HL-60/S4 treated with phorbol 12-myristate 13-acetate at 8.2 ng/mL for 4 days and 3 days (cell line): ENCODE data around the gene MAPRE3.

Experiments
- in situ Hi-C: fragments of 300-500 bp; cut with MboI; formaldehyde crosslinking; loops from 2 replicates; pipeline ENCODE4 v1.15.0; 2022; ENCODE audit warnings: low sequenced_read_pairs

The MAPRE3 gene

DNA sequence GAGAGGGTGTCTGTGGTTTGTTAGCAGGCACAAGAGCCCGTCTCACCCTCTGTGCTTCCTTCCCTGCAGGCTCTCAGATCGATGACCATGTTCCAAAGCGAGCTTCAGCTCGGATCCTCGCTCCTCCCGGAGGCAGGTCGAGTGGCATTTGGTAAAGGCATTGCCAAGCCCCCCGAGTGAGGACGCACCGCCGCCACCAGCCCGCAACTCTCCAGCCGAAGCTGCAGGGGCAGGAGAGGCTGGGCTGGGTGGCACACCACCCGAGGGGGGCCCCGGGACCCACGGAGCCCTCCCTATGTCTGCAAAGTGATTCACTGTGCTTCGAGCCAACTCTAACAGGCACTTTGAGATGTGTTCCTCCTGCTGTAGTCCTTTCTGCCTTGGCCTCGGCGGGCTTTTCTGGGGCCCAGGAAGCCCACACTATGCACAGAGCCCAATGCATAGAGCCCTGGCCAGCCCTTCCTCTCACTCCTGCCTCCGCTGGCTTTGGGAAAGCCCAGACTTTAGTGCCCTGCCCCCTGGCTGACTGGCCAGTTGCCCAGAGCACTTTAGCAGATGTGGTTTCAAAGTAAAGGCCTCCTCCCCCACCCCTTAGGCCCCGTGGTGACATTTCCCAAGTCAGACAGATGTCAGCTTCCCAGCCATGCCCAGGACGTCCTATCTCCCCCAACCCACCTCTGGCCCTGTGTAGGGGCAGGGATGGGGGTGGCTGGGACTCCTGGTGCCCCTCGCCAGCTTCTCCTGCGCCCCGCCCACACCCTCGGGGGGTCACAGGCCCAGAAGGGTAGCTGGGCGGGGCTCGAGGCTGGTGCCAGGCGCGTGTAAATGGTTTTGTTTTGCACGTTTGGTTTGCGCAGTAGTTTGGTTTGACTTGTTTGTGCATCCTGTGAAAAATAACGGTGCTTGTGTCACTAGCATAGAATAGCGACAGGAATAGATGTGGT lies 23.3 kb upstream of the MAPRE3 start:
- in situ Hi-C loops = loop anchor here (25.0 kb wide), 1 partner anchor 110 kb away; the partner anchor contains the start of gene DPYSL5

DNA sequence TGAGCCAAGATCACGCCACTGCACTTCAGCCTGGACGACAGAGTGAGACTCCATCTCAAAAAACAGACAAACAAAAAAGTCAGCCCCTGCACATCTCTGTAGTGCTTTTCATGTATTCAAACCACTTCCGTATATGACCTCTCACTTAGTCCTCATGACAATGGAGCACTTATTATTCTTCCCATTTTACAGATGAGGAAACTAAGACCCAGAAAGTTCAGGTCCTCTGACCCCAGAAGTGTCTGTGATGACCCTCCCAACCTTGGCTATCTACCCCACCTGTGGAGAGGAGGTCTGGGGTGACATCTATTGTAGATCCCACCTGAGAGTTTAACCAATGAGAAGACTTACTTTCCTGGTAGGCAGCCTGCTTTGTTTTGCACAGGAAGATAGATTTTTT lies 21.6 kb upstream of the MAPRE3 start:
- in situ Hi-C loops = loop anchor here (25.0 kb wide), 1 partner anchor 111 kb away; the partner anchor contains the start of gene DPYSL5

DNA sequence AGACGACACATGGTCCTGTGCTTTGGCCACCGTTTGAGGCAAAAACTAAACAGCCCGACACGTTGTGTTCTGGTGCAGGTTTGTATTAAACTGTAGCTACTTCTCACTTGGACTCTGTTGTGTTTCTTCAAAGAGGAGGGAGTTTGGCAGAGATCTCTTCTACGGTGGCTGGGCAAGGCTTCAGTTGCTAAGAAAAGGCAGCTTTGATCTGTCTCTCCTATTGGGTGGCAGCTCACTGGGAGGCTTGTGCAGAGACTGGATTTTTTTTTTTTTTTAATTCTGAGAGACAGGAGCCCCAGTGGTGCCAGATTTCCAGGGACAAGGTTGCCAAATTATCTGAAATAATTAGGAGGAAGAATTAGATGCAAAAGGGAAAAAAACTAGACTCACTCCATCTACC lies 20.2 kb upstream of the MAPRE3 start:
- in situ Hi-C loops = no loop called here

DNA sequence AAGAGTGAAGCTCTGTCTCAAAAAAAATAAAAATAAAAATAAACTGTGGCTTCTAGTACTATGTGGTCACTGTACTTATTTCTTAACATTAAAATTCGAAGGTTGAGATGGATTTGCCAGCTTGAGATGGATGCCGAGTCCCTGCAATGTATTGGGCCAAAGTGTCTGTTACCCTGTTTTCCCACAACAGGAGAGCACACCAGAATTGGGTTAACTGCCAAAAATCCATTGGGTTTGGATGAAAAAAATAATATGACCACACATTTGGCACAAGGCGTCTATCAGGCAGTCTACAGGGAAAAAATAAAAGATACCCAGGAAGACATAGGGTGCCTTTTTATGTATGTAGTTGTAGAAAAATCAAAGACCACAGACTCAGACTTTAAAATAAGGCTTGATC lies 19.2 kb upstream of the MAPRE3 start:
- in situ Hi-C loops = no loop called here

DNA sequence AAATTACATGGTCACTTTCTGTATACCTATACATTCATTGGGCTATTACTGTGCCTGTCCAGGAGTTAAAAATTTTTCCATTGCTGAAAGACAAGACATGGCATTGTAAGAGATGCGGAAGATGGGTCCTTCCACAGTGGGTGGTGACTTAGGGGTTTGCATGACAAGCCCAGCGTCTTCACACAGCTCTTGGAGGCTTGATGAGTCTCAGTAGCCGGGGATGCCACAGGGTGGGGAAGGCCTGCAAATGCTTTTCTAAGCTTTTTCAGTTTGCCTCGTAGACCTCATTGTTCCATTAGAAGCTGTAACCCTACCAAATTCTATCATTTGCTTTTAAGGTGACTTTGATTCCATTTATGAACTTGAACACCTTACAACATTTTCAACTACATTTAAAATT lies 18.1 kb upstream of the MAPRE3 start:
- in situ Hi-C loops = no loop called here

DNA sequence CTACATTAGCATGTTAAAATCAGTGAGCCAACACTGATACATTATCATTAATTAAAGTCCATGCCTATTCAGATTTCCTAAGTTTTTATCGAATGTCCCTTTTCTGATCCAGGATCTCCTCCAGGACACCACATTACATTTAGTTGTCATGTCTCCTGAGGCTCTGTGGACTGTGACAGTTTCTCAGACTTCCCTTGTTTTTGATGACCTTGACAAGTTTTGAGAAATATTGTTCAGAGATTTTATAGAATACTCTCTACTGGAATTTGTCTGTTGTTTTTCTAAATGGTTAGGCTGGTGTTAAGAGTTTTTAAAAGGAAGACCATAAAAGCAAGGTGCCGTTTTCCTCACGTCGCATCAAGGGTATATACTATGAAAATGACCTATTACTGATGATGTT lies 16.3 kb upstream of the MAPRE3 start:
- in situ Hi-C loops = no loop called here

DNA sequence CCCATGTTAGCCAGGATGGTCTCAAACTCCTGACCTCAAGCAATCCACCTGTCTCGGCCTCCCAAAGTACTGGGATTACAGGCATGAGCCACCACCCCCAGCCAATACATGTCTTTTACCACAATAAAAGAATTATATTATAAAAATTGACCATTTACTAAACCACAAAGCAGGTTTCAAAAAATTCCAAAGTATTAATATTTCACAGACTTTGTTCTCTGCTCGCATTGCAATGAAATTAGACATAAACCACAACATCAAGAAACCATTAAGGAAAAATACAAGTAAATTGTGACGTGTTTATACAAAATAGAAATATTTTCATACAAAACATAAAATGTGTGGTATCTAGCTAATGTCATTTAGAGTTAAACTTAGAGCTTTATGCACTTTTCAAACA lies 13.4 kb upstream of the MAPRE3 start:
- in situ Hi-C loops = no loop called here

DNA sequence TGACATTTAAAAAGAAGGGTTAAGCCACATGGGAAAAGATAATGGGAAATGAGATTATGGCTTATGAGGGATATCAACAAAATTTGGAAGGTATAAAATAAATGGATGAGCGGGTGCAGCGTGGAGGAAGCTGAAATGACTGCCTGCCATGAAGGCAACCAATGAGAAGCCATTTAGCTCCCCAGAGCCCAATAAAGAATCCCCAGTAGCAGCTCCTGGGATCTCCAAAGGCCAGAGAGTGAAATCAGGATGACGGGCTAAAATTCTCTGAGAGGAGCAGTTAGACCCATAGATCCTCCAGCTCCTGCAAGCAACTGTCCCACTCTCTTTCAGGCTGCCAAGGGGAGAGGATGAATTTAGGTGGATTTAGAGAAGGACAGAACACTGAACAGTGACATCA lies 12.9 kb upstream of the MAPRE3 start:
- in situ Hi-C loops = no loop called here

DNA sequence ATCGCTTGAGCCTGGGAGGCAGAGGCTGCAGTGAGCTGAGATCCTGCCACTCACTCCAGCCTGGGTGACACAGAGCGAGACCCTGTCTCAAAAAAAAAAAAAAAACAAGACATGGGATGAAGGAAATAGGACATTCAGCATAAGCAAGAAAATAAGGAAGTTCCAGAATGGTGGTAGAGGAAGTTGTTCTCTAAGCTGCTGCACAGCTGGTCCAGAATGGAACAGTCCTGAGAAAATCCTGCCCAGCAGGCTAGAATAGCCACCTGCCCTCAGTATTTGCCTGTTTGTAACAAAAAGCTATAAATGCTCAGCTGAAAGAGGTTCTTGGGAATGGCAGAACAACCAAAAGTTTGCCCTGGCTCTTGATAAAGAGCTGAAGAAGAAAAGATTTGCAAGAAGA lies 11.1 kb upstream of the MAPRE3 start:
- in situ Hi-C loops = no loop called here

DNA sequence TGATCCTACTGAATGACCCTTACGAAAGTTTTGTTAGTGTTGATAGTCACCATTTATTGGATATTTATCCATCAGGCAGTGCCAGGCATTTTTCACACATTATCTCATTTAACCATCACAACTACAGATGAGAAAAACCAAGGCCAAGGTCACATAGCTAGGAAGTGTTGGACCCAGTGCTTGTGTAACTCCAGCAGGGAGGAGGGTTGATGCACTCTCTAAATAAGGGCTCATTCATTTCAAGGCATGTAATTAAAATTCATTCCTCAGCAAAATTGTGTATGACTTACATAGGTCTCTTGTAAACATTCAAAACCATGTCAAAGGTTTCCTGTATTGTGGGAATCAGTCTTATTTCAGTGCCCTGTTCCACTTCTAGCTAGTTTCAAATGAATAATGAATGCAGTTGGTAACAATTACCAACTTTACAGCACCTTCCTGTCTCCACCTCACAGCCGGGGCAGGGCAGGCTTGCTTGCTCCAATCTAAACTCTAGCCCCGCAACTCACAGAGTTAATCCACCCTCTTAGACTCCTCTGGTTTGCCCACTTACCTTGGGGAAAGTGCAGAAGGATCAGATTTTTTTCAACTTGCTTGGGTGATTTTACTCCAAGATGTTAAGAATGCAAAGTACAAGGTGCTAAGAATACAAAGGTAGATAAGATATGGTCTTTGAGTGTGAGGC lies 5.8 kb upstream of the MAPRE3 start:
- in situ Hi-C loops = loop anchor here (10.0 kb wide), 1 partner anchor 50 kb away; no protein-coding TSS in a partner anchor

DNA sequence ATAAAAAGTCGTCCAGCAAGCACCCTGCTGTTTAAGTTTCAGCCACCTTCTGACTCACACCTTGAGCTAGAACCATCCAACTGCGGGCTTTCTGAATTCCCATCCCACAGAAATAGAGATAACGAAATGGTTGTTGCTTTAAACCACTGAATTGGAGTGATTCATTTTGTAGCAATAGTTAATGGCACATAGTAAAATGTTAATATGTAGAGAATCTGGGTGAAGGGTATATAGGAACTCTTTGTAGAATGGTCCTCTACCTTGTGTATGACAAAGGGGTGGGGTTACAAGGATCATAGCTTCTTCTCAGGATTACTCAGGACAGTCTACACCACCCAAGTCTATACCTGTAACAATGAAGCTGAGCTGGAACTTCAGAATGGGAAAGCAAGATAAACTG lies 2.4 kb upstream of the MAPRE3 start:
- in situ Hi-C loops = loop anchor here (10.0 kb wide), 1 partner anchor 47 kb away; no protein-coding TSS in a partner anchor

DNA sequence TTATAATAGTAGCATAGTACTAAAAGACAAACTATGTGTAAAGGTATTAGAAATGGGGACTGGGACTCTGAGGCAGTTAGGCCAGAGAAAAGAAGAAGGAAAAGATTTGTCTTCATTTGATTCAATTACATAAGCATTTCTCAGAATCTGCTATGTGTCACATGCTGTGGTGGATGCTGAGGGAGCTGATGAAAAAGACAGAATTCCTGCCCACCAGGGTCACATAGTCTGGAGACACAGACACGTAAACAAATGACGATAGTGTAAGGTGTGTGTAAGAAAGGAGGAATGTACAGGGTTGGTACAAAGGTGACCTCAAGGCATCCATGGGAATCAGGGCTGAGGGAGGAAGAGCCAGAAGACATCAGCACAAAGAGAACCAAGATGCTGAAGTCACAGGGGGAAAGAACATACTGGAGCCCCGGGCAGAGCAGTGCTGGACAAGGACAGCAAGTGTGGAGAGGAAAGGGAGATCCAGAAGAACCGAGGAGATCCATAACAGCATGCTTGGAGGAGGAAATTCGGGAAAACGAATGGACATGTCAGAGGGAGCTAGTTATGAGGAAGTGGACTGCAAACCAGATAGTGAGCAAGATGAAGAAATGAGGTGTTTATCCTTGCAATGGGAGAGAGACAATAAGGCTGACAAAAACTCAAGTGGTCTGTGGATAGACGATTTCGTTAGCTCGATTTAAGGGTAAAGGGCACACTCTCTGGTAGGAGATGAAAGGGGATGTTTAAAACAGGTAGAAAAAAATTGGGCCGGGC lies 1.2 kb upstream of the MAPRE3 start:
- in situ Hi-C loops = loop anchor here (10.0 kb wide), 1 partner anchor 46 kb away; no protein-coding TSS in a partner anchor

DNA sequence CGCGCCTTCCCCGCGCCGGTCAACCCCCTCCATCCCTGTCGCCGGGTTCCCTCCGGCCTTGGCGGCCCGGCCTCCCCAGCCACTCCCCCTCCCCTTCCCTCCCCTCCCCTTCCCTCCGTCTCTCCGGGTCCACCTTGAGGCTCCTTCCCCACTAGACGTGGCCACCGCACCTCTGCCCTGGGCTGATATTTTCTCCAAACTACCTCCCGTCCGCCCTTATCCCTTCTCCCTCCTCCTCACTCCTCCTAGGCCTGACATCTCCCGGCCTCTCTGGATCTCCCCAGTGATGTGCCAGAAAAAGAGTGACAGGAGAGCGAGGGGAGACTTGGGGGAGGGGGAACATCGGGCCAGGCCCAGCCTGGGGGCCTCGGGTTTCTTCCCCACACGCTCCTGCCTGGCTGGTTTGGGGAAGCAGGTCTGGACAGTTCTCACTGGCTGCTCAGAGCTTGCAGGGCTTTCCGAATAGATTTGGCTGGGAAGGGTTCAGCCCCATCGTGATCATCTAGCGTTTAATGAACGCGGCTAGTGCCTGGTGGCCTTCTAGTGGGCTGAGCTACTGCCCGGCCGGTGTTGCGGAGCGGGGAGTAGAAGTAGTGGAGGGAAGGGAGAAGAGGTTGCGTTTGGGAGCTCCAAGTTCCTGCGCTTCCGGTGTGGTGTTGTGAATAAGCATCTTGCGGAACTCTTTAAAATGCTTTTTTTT lies 641 bp downstream of the MAPRE3 start:
- in situ Hi-C loops = no loop called here

DNA sequence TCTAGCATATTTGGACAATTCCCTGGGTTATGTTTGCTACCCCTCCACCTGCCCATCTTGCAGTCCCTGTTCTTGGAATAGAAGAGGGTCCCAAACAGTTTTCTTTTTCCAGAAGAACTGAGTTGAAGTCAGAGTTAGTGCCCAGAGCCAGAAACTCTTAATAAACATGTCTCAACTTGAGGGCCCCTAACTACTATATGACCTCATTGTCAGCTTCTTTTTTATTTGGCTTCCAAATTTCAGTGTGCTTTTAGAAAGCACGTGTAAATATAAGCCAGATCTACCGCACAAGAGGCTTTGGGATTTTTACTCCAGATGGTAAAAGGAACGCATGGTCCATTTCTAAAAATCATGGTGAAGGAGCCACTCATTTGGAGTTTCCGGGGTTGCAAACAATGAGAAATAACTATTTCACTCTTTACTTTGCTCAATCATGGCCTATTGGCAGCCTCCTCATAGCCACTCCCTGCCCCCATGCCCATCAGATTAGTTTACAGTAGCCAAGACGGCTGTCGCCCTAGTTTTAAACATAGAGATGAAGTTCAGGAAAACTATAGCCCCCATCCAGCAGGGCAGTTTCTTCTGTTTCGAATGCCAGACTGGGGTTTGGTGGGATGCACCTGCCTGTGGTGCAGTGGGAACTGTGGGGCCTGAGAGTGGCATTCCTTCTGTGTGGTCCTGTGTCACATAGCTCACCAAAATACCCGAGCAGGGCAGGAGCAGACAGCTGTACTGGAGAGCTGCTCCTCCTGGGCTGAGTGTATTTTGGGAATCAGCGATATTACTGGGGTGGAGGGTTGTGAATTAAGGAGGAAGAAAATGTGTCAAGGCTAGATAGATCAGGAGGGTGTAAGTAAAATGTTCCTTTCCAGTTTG lies 1.7 kb downstream of the MAPRE3 start:
- in situ Hi-C loops = no loop called here

DNA sequence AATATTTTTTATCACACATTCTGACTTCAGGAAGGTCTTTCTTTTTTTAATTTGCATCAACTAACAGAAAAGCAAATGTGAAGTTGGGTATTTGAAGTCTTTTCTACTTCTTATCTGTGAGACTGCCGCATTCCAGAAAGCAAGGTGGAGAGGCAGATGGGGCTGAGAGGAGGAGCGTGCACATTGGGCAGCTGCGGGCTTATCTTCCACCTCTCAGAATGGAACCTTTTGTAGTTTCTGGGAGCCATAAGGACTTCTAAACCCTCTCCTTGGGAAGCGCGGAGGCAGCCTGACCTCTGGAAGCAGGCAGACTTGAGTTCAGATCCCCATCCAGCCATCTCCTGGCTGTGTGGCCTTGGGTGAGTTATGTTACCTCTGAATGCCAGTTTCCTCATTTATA lies 3.9 kb downstream of the MAPRE3 start:
- in situ Hi-C loops = no loop called here

DNA sequence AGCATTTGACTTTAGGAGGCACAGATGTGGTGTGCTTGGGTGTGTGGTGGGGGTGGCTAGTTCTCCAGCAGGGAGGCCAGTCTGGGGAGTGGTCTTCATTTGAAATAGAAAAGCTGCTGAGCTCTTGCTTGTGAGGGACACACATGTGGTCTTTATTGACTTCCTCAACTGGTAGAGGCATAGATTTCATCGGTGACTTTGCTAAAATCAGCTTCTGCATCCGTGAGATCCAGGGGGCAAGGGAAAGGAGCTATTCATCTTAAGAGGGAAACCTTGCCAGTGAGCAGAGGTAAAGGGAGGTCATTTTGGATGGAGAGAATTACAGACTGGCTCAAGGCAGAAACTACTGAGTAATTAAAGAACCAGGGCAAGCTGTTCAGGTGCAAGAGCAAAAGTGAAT lies 4.7 kb downstream of the MAPRE3 start:
- in situ Hi-C loops = no loop called here

DNA sequence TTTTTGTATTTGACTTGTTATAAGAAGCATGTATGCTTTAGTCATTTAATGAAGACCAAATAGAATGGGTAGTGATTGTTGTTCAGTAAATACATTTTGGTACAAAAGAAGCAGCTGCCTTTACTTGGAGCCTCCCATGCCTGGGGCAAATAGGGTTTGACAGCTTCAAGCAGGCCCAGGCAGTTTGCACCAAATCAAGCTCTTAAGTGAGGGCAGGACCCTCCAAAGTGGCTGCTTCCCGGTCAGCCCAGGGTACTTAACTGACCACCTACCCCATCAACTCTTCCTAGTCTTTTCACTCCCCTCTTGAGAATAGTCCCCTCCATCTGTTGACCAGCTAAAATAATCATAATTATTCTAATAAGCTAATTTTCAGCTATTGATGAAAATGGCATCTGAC lies 5.2 kb downstream of the MAPRE3 start:
- in situ Hi-C loops = no loop called here

DNA sequence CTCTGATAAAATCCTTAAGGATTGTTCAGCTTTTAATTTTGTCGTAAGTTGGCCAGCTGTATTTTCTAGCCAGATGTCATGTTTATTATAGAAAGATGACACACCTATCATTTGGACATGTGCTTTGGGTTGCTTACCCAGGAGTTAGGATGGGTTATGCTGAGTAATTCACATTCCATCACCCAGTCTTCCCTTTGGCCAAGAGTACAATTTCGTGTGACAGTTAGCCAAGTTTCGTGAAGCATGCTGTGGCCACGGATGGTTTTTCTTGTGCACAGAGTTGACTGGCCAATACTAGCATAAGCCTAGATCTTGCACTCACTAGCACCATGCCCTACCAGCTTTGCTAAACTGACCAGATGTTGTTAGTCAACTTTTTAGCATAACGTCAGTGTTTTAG lies 5.8 kb downstream of the MAPRE3 start:
- in situ Hi-C loops = no loop called here

DNA sequence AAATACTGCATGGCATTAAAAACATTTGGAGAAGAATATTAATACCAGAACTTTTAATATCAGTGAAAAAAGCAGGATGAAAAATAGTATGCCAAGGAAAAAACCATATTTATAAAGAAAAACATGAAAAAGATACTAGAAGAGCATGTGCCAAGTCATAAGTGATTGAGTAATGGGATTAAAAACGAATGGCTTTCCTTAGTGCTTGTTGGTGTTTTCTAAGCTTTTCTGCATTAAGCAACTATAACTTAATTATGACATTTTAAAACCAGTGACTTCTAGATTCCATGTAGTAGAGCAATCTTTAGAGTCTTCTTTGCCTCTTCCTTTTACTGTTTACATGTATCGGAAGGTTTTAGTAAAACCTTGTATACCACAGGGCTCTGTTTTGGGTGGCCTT lies 6.6 kb downstream of the MAPRE3 start:
- in situ Hi-C loops = no loop called here
